ENCODE results near the gene B4GALNT4.
"Not testable (repeated sequence)": the region's sequence is repeated elsewhere in the genome, so short reads cannot be mapped to it uniquely, and the experiment has no call there.

Gene B4GALNT4

GRCh38 chr11:369336-370018 lies at the start of gene B4GALNT4:
B4GALNT4 (plus strand) TSS chr11:369499; CDS start chr11:369804, 305 bp downstream.
- DNase-seq, result no peak

GRCh38 chr11:319888-320273 lies 49.4 kb upstream of the B4GALNT4 start:
- DNase-seq, result not testable (repeated sequence)

- peak; percentile 38 for DNase-seq
These were observed 45.1 kb upstream of the B4GALNT4 start for GRCh38 chr11:324156-324555.

GRCh38 chr11:324593-325517 lies 44.4 kb upstream of the B4GALNT4 start:
- not testable (repeated sequence) for DNase-seq

- no peak for DNase-seq
These were observed 43.3 kb upstream of the B4GALNT4 start for GRCh38 chr11:325796-326591.

- DNase-seq, result no peak
These were observed 42.8 kb upstream of the B4GALNT4 start for GRCh38 chr11:326592-326841.

- DNase-seq, result no peak
These were observed 42.3 kb upstream of the B4GALNT4 start for GRCh38 chr11:326842-327580.

- no peak for DNase-seq
These were observed 41.7 kb upstream of the B4GALNT4 start for GRCh38 chr11:327581-327923.

- DNase-seq, result no peak
These were observed 41.3 kb upstream of the B4GALNT4 start for GRCh38 chr11:328012-328411.

- not testable (repeated sequence) for DNase-seq
These were observed 40.7 kb upstream of the B4GALNT4 start for GRCh38 chr11:328516-329100.

- no peak for DNase-seq
These were observed 39.4 kb upstream of the B4GALNT4 start for GRCh38 chr11:329886-330253.

GRCh38 chr11:330307-330693 lies 39.0 kb upstream of the B4GALNT4 start:
- DNase-seq, result no peak

GRCh38 chr11:330694-331357 lies 38.5 kb upstream of the B4GALNT4 start:
- no peak for DNase-seq

GRCh38 chr11:331358-332060 lies 37.8 kb upstream of the B4GALNT4 start:
- no peak for DNase-seq

GRCh38 chr11:332651-333480 lies 36.4 kb upstream of the B4GALNT4 start:
- no peak for DNase-seq

- not testable (repeated sequence) for DNase-seq
These were observed 35.6 kb upstream of the B4GALNT4 start for GRCh38 chr11:333616-334263.

- DNase-seq, result peak; percentile 47
These were observed 34.9 kb upstream of the B4GALNT4 start for GRCh38 chr11:334264-334994.

- no peak for DNase-seq
These were observed 33.3 kb upstream of the B4GALNT4 start for GRCh38 chr11:335779-336658.
